ENCODE results near the gene ZNF584.
"Not testable (repeated sequence)": the region's sequence is repeated elsewhere in the genome, so short reads cannot be mapped to it uniquely, and the experiment has no call there.

The ZNF584 gene

DNA sequence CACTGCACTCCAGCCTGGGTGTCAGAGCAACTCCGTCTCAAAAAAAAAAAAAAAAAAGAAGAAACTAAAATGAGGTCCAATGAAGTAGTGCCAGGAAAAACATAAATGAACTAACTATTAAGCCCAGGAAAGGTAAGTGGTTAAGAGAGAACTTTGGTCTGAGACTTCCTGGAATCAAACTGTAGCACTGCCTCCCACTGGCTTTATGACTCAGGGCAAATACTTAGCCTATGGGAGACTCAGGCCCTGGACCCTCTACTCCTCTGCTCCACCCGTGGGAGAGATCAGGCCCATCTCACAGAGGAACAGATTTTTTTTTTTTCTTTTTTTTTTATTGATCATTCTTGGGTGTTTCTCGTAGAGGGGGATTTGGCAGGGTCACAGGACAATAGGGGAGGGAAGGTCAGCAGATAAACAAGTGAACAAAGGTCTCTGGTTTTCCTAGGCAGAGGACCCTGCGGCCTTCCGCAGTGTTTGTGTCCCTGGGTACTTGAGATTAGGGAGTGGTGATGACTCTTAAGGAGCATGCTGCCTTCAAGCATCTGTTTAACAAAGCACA, 4.5 kb upstream of the ZNF584 start:
- not testable (repeated sequence) for DNase-seq (ENCODE audit: low read depth)

DNA sequence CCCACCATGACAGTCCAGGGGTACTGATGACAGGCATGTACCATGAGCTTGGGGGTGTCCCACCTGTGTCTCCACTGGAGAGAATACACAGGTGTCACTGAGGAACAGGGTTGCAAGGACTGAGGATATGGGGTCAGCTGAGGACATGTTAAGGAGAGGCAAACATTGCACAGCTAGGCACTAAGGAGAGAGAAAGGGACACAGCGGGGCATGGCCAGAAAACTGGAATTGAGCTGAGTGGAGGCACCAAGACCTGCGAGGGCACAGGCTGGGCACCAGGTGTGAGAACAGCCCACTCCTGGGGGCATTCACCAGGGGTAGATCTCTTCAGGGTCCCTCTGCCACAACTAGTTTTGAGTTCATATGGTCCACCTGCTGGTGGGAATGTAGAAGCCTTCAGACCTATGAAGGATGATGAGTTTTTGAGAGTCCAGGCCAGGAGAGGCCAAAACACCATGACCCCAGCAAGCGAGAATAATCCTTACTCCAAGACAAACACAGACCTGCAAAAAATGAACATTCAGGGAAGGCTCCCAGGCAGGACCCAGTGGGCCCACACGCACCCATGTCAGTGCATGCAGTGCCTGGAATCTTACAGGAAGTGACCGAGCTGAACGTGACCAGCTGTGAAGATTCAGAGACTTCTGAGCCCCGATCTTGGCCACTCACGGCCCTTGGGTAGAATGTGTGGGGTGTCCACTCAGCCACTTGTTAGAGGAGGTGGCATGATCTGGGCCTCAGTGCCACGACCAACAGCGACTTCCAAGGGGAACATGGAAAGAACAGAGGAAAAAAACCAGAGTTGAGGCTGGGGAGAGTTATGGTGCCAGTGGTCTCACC, 1.4 kb upstream of the ZNF584 start:
- DNase-seq (ENCODE audit: low read depth): no peak

- no peak for DNase-seq (ENCODE audit: low read depth)
Measured at GRCh38 chr19:58407658-58408151, 744 bp upstream of the ZNF584 start.

DNA sequence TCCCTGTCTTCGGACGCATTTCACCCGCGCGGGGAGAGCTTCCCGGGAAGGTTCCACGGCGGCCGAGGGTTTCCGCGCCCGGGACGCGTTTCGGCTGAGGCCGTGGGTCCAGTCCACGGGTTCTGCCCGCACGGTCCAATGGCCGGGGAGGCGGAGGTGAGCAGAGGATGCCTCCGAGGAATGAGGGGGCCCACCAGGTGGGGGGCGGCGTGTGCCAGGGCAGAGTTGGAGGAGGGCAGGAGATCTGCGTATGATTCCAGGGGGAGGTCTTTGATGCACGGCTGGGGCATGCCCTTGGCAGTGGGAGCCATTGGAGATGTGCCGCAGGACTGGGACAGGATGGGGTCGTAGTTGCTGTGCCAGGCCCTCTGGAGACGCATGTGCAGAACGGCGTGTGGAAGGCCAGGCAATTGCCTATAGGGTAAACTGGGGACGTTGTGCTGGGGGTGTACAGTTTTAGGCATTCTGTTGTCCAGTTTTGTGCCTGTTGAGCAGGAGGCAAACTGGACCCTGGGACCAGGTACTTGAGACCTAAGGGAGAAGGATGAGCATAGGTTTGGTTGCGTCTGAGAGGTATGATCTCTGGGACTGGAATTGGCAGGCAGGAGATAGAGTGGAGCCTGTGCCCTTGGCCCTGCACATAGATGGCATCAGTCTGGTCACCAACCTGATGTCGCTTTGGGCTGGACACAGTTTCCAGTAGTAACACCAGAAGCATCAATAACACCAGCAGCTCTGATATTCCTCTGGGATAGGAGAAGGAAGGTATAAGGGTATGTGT, 751 bp downstream of the ZNF584 start:
- DNase-seq (ENCODE audit: low read depth): no peak

DNA sequence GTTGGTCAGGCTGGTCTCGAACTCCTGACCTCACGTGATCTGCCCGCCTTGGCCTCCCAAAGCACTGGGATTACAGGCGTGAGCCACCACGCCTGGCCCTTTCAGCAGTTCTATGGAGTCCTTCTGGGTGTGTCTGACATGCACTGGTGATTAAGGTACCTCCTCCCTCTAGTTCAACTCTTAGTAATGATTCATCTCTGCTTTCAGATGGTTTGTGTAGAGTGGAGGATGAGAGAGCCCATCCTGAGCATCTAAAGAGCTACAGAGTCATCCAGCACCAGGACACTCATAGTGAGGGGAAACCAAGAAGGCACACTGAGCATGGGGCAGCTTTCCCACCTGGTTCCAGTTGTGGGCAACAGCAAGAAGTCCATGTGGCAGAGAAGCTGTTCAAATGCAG, 8.2 kb downstream of the ZNF584 start:
- no peak for DNase-seq (ENCODE audit: low read depth)

- DNase-seq (ENCODE audit: low read depth): no peak
Measured at GRCh38 chr19:58417071-58417470, 8.6 kb downstream of the ZNF584 start.

- no peak for DNase-seq (ENCODE audit: low read depth)
Measured at GRCh38 chr19:58428617-58429016, 20.2 kb downstream of the ZNF584 start.

DNA sequence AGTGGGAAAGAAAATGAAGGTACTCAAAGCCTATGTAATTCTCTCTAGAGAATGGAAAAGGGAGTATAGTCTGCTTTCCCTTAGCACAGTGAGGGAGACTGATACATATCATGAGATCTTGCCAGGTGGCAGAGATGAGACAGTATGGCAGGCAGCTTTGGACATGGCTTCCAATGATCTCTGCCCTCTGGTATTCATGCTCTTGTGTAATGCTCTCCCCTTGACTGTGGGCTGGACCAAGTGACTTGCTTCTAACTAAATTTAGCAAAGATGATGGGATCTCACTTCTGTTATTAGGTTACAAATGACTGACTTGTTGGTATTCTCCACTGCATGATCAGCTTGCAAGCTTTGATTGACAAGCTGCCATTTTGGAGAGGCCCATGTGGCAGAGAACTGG, 21.3 kb downstream of the ZNF584 start:
- no peak for DNase-seq (ENCODE audit: low read depth)

DNA sequence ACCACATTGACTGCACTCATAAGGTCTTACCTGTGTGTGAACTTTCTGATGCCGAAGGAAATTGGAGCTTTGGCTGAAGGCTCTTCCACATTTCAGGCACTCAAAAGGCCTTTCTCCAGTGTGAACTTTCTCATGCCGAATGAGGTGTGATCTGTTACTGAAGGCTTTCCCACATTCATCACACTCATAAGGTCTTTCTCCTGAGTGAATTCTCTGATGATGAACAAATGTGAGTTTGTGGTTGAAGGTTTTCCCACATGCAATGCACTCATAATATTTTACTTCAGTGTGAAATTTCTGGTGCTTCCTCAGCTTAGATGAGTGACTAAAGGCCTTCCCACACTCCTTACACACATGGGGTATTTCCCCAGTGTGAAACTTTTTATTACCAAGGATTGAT, 25.8 kb downstream of the ZNF584 start:
- DNase-seq (ENCODE audit: low read depth): no peak

- DNase-seq (ENCODE audit: low read depth): peak; percentile 100
Measured at GRCh38 chr19:58439576-58440554, 31.4 kb downstream of the ZNF584 start, which contains the start of gene ZNF132. Gene ZNF132, minus strand, starts transcription at chr19:58440153. Its CDS starts 332 bp downstream, at chr19:58439821.

- DNase-seq (ENCODE audit: low read depth): no peak
Measured at GRCh38 chr19:58440556-58440955, 32.1 kb downstream of the ZNF584 start.

- not testable (repeated sequence) for DNase-seq (ENCODE audit: low read depth)
Measured at GRCh38 chr19:58442986-58443385, 34.5 kb downstream of the ZNF584 start.

DNA sequence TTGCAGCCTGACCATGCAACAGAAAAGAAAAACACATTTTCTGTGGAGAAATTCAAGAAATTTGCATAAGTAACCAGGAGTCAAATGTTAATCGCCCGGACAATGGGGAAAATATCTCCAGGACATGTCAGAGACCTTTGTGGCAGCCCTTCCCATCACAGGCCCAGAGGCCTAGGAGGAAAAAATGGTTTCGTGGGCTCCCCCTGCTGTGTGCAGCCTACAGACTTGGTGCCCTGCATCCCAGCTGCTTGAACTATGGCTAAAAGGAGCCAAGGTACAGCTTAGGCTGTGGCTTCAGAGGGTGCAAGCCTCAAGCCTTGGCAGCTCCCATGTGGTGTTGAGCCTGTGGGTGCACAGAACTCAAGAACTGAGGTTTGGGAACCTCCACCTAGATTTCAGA, 40.4 kb downstream of the ZNF584 start:
- not testable (repeated sequence) for DNase-seq (ENCODE audit: low read depth)

DNA sequence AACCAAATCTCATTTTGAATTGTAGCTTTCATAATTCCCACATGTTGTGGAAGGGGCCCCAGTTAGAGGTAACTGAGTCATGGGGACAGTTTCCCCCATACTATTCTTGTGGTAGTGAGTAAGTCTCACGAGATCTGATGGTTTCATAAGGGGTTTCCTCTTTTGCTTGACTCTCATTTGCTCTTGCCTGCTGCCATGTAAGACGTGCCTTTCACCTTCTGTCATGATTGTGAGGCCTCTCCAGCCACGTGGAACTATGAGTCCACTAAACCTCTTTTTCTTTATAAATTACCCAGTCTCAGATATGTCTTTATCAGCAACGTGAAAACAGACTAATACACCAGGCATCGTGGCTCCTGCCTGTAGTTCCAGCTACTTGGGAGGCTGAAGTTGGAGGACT, 41.5 kb downstream of the ZNF584 start:
- not testable (repeated sequence) for DNase-seq (ENCODE audit: low read depth)

GRCh38 chr19:58450856-58451357, 42.5 kb downstream of the ZNF584 start:
- DNase-seq (ENCODE audit: low read depth): no peak

- DNase-seq (ENCODE audit: low read depth): peak; percentile 93
Measured at GRCh38 chr19:58451358-58452101, 43.1 kb downstream of the ZNF584 start, which contains the start of gene ZNF324B. Gene ZNF324B, plus strand, starts transcription at chr19:58451622. Its CDS starts 2,080 bp downstream, at chr19:58453702.

DNA sequence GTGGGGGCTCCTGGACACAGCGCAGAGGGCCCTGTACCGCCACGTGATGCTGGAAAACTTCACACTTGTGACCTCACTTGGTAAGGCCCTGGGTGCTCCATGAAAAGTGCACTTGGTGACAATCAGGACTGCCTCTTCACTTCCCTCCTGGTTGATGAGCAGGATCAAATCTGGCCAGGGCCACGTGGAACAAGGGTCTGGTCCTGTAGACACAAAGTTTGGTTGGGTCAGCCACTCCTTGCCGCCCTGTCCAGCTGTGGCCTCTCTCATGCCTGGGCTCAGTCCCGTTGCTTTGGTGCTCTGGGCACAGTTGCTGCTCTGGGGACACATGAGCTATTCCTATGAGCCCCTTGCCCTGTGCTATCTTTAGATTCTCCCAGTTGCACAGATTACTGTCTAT, 45.3 kb downstream of the ZNF584 start:
- DNase-seq (ENCODE audit: low read depth): no peak

- DNase-seq (ENCODE audit: low read depth): no peak
Measured at GRCh38 chr19:58455306-58455705, 46.9 kb downstream of the ZNF584 start.

DNA sequence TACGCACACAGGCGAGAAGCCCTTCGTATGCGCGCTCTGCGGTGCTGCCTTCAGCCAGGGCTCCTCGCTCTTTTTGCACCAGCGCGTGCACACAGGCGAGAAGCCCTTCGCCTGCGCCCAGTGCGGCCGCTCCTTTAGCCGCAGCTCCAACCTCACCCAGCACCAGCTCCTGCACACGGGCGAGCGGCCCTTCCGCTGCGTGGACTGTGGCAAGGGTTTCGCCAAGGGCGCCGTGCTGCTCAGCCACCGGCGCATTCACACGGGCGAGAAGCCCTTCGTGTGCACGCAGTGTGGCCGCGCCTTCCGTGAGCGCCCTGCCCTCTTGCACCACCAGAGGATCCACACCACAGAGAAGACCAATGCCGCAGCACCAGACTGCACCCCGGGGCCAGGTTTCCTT, 47.7 kb downstream of the ZNF584 start:
- no peak for DNase-seq (ENCODE audit: low read depth)

GRCh38 chr19:58460039-58460438, 51.6 kb downstream of the ZNF584 start:
- no peak for DNase-seq (ENCODE audit: low read depth)
